Suppressor macrophage treated with lipopolysaccharide for 1 hour (primary cell): ENCODE measurements around the gene OR4C16.

Source experiments
- DNase-seq, 3 donors: peaks; one replicate each; pipeline ENCODE4 v3.0.0-alpha.2; 2020 to 2022

Gene OR4C16, protein sequence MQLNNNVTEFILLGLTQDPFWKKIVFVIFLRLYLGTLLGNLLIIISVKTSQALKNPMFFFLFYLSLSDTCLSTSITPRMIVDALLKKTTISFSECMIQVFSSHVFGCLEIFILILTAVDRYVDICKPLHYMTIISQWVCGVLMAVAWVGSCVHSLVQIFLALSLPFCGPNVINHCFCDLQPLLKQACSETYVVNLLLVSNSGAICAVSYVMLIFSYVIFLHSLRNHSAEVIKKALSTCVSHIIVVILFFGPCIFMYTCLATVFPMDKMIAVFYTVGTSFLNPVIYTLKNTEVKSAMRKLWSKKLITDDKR

DNA sequence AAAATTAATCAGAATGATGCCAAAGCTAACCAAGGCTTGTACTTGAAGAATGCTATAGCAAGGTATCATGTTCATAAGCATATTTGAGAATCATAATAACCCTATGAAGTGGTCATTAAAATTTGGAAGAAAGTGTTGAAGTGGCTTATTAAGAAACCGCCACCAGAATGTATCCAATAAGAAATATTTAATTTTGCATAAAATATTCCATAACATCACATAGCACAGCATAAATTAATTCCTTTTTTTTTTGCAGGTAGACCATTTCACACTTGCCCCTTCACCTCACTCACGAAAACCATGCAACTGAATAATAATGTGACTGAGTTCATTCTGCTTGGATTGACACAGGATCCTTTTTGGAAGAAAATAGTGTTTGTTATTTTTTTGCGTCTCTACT lies at the start of gene OR4C16:
Gene OR4C16, plus strand, starts transcription at position 301 of the 400 bp plus-strand sequence. Its CDS starts 0 bp downstream, at position 301.
- no peak for DNase-seq

DNA sequence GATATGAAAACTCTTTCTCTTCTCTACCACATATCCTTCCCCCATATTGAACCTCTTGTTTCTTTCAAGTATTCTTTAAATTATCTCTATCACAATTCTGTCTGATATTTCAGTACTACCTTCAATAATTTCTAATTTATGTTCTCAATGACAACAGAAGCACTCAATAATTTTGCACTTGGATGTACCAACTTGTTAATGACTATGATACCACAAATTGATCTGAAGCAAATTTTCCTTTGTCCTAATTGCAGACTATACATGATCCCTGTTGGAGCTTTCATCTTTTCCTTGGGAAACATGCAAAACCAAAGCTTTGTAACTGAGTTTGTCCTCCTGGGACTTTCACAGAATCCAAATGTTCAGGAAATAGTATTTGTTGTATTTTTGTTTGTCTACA lies 17.8 kb upstream of the OR4C16 start, which contains the start of gene OR4C15:
Gene OR4C15, plus strand, starts transcription at position 301 of the 400 bp plus-strand sequence. Its CDS starts 0 bp downstream, at position 301.
- DNase-seq, result no peak

DNA sequence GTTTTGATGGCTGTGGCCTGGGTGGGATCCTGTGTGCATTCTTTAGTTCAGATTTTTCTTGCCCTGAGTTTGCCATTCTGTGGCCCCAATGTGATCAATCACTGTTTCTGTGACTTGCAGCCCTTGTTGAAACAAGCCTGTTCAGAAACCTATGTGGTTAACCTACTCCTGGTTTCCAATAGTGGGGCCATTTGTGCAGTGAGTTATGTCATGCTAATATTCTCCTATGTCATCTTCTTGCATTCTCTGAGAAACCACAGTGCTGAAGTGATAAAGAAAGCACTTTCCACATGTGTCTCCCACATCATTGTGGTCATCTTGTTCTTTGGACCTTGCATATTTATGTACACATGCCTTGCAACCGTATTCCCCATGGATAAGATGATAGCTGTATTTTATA lies 620 bp downstream of the OR4C16 start:
- DNase-seq, result no peak

DNA sequence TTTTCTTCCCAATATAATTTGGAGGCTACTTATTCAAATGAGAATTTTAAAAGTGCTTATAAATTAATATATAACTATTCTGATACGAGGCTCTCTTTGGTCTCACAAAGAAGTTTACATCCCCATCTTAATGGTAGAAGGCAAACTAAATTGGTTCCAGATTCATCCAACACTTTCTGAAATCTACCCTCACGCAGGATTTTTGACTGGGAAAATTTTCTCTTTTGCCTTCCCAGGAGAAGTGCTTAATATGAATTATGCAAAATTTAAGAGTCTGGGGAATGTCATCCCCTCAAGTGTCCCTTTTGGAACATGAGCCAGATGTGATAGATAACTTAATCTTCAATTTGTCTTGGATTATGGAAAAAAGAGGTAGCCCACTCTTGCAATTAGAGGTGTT lies 35.6 kb downstream of the OR4C16 start, which contains the start of gene OR4C11:
Gene OR4C11, minus strand, starts transcription at position 101 of the 400 bp plus-strand sequence. CDS start 3,272 bp downstream, outside the sequence.
- DNase-seq, result no peak
